ENCODE measurements around the gene ENOX1.

The ENOX1 gene

DNA sequence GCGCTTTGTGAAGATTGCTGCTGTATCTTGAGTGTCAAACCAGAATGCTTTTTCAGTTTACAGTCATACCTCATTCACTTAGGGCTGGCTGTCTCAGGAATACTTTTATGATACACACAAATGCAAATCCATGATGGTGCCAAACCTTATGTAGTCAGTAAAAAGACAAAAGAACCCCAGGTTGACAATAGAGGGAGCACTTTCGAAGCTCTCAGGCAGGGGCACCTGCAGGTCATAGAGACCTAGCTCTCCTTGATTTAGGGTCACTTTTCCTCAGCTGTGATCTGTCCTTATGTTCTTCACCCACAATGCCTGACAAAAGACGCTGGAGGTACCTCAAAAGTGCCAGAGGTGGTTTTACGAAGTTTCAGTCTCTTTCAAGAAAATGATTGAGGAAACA is 591.2 kb downstream of the ENOX1 start:
- Mint-ChIP-seq H3K36me3 (ENCODE audit: low read depth) (no peaks in the 10 kb centered on the region), H3K4me1 (peaks cover 30% of the 10 kb centered on the region), H3K27ac (no peak overlapping the region), H3K4me3 (no peak overlapping the region), H3K9me3 (no peaks in the 10 kb centered on the region), H3K27me3 (ENCODE audit: low read depth) (peaks cover 8% of the 10 kb centered on the region)
- TF ChIP-seq, protein P1, sequence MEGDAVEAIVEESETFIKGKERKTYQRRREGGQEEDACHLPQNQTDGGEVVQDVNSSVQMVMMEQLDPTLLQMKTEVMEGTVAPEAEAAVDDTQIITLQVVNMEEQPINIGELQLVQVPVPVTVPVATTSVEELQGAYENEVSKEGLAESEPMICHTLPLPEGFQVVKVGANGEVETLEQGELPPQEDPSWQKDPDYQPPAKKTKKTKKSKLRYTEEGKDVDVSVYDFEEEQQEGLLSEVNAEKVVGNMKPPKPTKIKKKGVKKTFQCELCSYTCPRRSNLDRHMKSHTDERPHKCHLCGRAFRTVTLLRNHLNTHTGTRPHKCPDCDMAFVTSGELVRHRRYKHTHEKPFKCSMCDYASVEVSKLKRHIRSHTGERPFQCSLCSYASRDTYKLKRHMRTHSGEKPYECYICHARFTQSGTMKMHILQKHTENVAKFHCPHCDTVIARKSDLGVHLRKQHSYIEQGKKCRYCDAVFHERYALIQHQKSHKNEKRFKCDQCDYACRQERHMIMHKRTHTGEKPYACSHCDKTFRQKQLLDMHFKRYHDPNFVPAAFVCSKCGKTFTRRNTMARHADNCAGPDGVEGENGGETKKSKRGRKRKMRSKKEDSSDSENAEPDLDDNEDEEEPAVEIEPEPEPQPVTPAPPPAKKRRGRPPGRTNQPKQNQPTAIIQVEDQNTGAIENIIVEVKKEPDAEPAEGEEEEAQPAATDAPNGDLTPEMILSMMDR (IDR thresholded peaks at IDR 0.05; ENCODE audit: unreplicated experiment in 3 of 3), result no peak

- H3K9me3 Mint-ChIP-seq, result no peaks in the 10 kb centered on the region
These were observed 591.7 kb downstream of the ENOX1 start for GRCh38 chr13:43195112-43195511.

DNA sequence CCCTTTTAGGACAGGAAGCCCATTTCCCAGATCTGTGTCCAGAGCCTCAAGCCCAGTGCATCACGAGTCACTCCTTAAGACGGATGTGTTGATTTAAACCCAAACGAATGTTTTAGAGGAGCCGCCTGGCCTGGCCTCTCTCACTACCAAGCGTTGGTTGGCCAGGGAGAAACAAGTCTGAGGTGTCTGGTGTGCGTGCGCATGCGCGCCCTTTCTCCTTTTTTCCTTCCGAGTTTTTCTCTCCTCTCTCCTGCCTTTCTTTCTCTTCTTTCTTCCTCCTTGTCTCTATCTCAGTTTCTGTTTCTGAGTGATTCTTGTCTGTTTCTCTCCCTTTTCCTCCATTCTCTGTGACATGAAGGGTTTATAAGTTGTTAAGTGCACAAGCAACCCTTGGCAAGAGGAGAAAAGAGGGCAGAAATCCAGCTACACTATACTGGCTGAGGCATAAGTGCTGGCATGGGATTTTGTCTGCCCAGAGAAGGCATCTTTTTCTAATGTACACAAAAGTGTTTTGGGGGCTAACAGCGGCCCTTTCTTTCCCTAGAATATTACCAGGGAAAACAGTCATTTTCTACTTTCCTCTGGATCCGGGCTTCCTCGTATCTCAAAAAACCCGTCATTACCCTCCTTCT is 592.9 kb downstream of the ENOX1 start:
- no peaks in the 10 kb centered on the region for H3K9me3 Mint-ChIP-seq
- H3K4me1 Mint-ChIP-seq, result peaks cover 19% of the 10 kb centered on the region
- TF ChIP-seq, protein P1 (IDR thresholded peaks at IDR 0.05; ENCODE audit: unreplicated experiment in 3 of 3), result no peak
- no peak overlapping the region for H3K4me3 Mint-ChIP-seq
- H3K27ac Mint-ChIP-seq, result no peak overlapping the region
- peaks cover 13% of the 10 kb centered on the region for H3K27me3 Mint-ChIP-seq (ENCODE audit: low read depth)
- no peaks in the 10 kb centered on the region for H3K36me3 Mint-ChIP-seq (ENCODE audit: low read depth)

More at GRCh38 chr13:43195112-43195511, 591.7 kb downstream of the ENOX1 start:
- Mint-ChIP-seq H3K4me3 (no peak overlapping the region), H3K27me3 (ENCODE audit: low read depth) (peaks cover 11% of the 10 kb centered on the region), H3K36me3 (ENCODE audit: low read depth) (no peaks in the 10 kb centered on the region), H3K27ac (no peak overlapping the region), H3K4me1 (peaks cover 26% of the 10 kb centered on the region)
- TF ChIP-seq, protein P1 (IDR thresholded peaks at IDR 0.05; ENCODE audit: unreplicated experiment in 3 of 3), result no peak

DNA sequence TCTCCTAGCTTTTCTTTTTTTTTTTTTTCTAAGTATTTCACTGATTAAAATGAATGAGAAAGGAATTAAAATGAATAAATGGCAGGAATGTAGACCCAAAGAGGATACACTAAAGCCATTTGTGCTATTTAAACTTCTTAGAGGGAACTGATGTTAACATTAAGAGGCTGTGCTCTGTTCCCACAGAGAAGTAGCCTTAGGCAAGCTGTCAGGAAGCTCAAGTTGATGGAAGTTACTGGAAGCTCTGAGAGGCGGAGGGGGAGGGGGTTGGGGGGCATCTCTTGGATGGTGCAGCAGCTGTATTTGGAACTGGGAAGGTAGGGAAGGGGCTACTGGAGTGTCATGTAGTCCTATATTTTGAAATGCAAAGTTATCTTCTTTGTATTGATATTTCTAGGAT is 595.2 kb downstream of the ENOX1 start:
- TF ChIP-seq, protein P1 (IDR thresholded peaks at IDR 0.05; ENCODE audit: unreplicated experiment in 3 of 3), result no peak
- H3K9me3 Mint-ChIP-seq, result no peaks in the 10 kb centered on the region
- no peaks in the 10 kb centered on the region for H3K36me3 Mint-ChIP-seq (ENCODE audit: low read depth)
- H3K27ac Mint-ChIP-seq, result no peak overlapping the region
- peaks cover 11% of the 10 kb centered on the region for H3K4me1 Mint-ChIP-seq
- H3K27me3 Mint-ChIP-seq (ENCODE audit: low read depth), result peaks cover 13% of the 10 kb centered on the region
- H3K4me3 Mint-ChIP-seq, result no peak overlapping the region

- no peak overlapping the region for H3K4me3 Mint-ChIP-seq
- H3K9me3 Mint-ChIP-seq, result no peaks in the 10 kb centered on the region
- no peaks in the 10 kb centered on the region for H3K36me3 Mint-ChIP-seq (ENCODE audit: low read depth)
- TF ChIP-seq, protein P1 (IDR thresholded peaks at IDR 0.05; ENCODE audit: unreplicated experiment in 3 of 3), result no peak
- H3K27me3 Mint-ChIP-seq (ENCODE audit: low read depth), result peaks cover 3% of the 10 kb centered on the region
- H3K27ac Mint-ChIP-seq, result no peak overlapping the region
- H3K4me1 Mint-ChIP-seq, result no peaks in the 10 kb centered on the region
These were observed 601.5 kb downstream of the ENOX1 start for GRCh38 chr13:43185226-43185625.

DNA sequence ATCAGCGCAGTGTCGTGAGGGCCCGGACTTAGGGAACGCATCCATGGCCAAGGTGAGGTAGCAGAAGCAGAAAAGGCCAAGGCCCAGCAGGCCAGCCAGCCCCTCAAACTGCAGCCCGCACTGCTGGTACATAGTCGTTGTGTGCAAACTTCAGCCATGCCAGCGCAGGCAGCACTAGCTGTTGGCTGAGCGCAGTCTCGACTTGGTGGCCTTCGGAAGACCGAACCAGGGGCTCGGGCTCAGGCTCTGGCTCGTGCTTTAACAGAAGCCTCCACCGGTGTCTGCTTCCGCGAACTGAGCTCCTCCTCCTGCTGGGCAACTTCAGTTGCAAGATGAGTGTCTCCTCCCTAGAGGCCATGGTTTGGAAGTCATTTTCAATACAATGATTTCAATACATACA is 605.9 kb downstream of the ENOX1 start:
- no peaks in the 10 kb centered on the region for H3K27me3 Mint-ChIP-seq (ENCODE audit: low read depth)
- no peak overlapping the region for H3K4me3 Mint-ChIP-seq
- no peaks in the 10 kb centered on the region for H3K36me3 Mint-ChIP-seq (ENCODE audit: low read depth)
- TF ChIP-seq, protein P1 (IDR thresholded peaks at IDR 0.05; ENCODE audit: unreplicated experiment in 3 of 3), result no peak
- no peak overlapping the region for H3K27ac Mint-ChIP-seq
- H3K9me3 Mint-ChIP-seq, result no peaks in the 10 kb centered on the region
- no peaks in the 10 kb centered on the region for H3K4me1 Mint-ChIP-seq
